ENCODE results near the gene MTFMT. TPM values are rescaled to one million over a fixed set of nuclear protein-coding genes. Genes with fewer than 3 reads are reported as not detected.
"Not testable (repeated sequence)": the region's sequence is repeated elsewhere in the genome, so short reads cannot be mapped to it uniquely, and the experiment has no call there.

Gene MTFMT
- total RNA-seq, 1 experiment from 2014 or later, result 18.3 TPM

DNA sequence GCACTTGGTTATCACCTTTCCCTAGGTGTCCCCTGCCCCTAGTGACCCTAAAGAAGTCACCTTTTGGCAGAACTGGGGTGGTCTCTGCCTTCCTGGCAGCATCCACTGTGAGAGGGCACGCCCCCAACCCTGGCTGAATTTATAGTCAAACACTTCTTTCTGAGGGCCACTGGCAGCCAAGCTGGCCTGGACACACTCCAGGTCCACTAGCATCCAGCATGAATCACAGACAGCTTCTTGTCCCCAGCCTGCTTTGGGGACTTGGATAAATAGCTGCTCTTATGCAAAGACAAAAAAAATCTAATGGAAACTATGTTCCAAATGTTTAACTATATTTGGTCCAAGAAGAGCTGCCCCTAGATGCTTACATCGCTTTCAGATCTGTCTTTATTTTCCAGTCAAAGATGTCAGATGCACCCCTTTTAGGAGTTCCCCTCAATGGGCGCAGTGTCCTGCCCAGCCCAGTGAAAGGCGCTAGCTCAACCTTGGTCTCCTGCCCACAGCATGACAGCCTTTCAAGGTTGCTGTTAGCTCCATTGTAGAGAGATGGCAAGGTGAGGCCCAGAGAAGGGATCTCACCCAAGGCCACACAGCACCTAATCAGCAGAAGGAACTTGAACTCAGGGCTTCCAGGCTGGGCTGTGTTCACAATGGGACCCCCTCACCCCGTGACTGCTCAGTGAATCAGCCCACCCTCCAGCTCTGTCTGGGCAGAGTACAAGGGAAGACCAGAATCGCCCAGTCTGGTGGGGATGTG is 31.4 kb upstream of the MTFMT start:
- no peak for DNase-seq (ENCODE audit: low spot score)

GRCh38 chr15:65059931-65060596 is 30.6 kb upstream of the MTFMT start:
- no peak for DNase-seq (ENCODE audit: low spot score)

- no peak for DNase-seq (ENCODE audit: low spot score)
Observed at GRCh38 chr15:65059369-65059750, 29.9 kb upstream of the MTFMT start.

- no peak for DNase-seq (ENCODE audit: low spot score)
Observed at GRCh38 chr15:65058394-65059368, 29.2 kb upstream of the MTFMT start.

DNA sequence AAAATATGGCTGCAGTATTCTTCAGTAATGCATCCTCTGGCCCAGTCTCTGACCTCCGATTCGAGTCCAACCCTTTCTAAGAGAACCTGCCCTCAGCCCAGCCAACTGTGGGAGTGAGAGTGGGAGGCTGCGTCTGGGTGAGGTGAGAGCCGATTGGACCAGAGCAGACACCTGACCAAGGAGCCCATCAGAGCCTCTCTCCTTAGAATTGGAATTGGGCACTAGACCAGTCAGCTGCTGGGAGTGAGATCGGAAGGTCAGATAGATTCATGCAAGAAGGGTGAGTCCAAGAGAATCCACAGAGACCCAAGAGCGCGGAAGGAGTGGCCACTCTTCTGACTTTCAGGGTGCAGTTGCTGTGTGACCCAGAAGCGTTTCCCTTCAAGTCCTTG is 28.1 kb upstream of the MTFMT start:
- DNase-seq (ENCODE audit: low spot score), result no peak

- no peak for DNase-seq (ENCODE audit: low spot score)
Observed at GRCh38 chr15:65056868-65057548, 27.6 kb upstream of the MTFMT start.

DNA sequence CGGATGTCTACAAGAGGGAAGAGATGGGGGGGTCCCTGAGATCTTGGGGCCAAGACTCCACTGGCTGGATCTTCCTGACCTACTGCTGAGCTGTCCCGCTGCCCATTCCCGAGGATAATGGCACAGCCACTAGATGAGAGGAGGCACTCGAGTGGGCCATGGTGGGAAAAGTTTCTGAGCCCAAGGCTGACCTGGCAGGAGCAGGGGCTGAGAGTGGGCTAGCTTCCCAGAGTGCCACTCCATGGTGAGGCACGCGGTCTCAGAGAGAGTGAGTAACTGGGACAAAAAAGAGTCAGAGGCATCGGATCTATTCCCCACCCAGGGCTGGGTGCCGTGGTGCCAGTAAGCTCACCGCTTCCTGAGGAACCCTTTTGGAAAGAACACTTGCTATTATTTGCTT is 26.7 kb upstream of the MTFMT start:
- no peak for DNase-seq (ENCODE audit: low spot score)

GRCh38 chr15:65055201-65055870 is 25.9 kb upstream of the MTFMT start:
- peak; percentile 57 for DNase-seq (ENCODE audit: low spot score)

GRCh38 chr15:65054333-65055200 is 25.1 kb upstream of the MTFMT start:
- peak; percentile 63 for DNase-seq (ENCODE audit: low spot score)

GRCh38 chr15:65052956-65053355 is 23.5 kb upstream of the MTFMT start:
- no peak for DNase-seq (ENCODE audit: low spot score)

DNA sequence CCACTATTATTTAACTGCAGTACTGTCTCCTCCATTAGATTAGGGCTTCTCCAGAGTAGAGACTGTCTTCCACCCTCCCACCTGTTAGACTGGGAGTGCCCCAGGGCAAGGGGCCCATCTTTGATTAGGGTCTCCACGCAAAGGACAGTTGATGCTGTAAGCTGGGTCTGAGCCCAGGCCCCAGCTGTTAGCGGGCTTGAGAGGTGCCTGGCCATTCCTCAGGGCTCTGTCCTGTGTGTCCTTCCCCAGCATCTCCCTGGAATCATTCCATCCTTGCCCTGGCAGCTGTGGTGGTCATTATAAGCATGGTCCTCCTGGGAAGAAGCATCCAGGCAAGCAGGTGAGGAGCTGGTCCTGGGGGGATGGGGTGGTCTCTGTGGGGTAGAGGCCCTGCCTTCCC is 21.8 kb upstream of the MTFMT start:
- DNase-seq (ENCODE audit: low spot score), result no peak

GRCh38 chr15:65050270-65050669 is 20.8 kb upstream of the MTFMT start:
- DNase-seq (ENCODE audit: low spot score), result no peak

DNA sequence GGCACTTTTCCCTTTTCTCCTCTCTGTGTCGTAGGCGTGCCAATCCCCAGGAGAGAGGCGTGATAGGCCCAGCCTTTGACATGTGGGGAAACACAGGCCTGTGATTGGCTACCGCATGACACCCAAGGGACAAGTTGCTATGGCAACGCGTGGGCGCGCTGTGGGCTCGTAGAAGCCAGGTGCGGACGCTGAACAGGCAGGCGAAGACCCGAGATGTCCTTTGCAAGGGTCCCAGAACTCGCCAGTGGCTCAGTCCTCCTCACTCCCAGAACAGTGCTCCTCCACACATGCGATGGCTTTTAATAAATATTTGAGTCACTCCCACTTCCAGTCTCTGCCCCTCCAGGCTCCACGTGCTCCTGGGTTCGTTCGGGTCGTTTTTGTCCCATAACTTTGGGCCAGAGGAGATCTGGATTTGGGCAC is 20.0 kb upstream of the MTFMT start:
- peak; percentile 89 for DNase-seq (ENCODE audit: low spot score)

- no peak for DNase-seq (ENCODE audit: low spot score)
Observed at GRCh38 chr15:65048241-65048640, 18.8 kb upstream of the MTFMT start.

DNA sequence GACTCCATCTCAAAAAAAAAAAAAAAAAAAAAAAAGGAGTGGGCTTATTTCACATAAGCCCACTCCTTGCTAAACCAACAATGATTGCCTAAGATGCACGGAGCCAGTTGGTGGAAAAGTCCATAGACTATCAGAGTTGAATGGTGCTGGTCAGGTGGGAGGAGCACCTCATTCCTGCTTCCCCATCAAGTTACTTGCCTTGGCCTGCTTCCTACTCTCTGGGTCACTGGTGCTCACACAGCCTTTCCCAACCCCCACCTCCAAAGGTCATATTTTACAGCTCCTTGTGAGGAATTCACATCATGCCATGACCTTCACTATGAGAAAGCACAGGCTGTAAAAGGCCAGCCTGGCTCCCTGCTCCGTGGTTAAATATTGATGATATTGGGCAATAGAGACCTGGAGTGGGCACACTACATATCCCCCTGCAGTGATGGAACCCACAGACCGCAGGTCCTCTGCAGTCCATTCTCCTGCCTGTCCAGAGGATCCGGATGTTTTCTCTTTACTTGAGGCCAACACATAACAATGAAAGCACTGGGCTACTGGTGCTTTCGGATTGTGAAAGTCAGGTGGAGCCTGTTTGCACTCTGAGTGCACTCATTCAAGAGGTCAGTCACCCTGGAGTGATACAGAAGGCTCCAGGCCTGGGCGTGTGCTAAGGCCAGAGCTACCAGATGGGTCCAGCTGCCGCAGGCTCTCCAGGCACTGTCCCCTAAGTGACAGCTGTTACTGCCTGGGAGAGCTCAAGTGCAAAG is 15.5 kb upstream of the MTFMT start, which contains the start of gene SLC51B:
Gene SLC51B (plus strand): TSS at position 664 of the 758 bp plus-strand sequence. CDS start 4,618 bp downstream, outside the sequence.
- DNase-seq (ENCODE audit: low spot score), result no peak

GRCh38 chr15:65044218-65044617 is 14.8 kb upstream of the MTFMT start:
- DNase-seq (ENCODE audit: low spot score), result not testable (repeated sequence)

DNA sequence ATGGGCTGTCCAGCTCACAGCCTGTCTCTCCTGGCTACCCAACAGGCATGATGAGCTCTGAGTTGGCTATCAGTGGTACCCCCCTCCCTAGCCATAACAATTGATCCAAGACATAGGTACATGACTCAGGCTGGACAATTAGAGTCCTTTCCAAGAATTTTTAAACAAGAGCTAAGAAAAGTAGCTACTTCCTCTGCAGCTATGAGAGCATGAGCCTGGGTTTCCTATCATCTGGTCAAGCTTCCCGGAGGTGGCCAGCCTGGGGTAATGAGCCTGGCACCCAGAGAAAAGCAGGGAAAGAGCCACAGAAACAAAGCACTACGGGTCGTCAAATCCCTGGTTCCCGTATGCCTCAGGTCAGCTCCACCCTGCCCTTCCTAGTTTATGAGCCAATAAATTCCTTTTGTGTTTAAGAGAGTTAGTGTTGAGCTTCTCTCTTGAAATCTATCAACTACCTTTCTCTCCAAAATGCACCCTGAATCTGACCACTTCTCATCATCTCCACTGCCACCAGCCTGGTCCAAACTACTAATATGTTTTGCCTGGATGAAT is 13.4 kb upstream of the MTFMT start:
- DNase-seq (ENCODE audit: low spot score), result no peak

DNA sequence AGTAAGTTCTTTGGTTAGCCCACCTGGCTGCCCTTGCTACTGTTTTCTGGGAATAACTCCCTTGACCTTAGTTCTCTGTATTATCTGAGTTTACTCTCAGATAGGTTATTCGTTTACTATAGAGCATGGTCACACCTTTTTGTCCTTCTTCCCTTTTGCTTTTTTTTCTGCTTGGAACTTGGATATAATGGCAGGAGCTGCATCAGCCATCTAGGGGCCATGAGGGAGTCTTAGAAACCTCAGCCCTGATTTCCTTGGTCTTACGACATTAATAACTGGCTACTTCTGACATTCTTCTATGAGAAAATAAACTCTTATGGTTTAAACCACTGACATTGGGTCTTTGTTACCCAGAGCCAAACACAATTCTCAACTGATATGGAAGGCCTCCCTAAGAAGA is 12.3 kb upstream of the MTFMT start:
- no peak for DNase-seq (ENCODE audit: low spot score)

DNA sequence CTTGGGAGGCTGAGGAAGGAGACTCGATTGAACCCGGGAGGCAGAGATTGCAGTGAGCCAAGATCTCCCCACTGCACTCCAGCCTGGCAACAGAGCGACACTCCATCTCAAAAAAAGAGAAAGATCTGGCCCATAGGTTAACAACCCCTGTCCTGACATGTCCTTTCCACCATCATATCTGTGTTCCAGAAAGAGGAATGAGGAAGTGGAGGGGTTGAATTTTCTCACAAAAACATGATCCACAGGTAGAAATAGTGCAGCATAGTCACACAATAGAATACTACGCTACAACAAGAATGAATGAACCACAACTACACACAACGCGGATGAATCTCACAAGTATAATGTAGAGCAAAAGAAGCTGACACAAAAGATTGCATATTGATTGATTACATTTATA is 11.0 kb upstream of the MTFMT start:
- no peak for DNase-seq (ENCODE audit: low spot score)
